OCI-LY3 (cell line): ENCODE measurements around the gene FGGY.

Experiments
- CTCF ChIP-seq: fragments of 200-600, 300-600 bp; sonication (generic); IDR thresholded peaks from 2 replicates; pipeline ENCODE4 v1.5.1; 2014; ENCODE audit warnings: antibody characterized with exemption, low read length, low read depth
- EZH2phosphoT487 ChIP-seq: fragments of 200-600 bp; shearing (Covaris generic); IDR thresholded peaks from 2 replicates; pipeline ENCODE4 v1.6.1; 2018; ENCODE audit warnings: antibody characterized with exemption, mixed run types, low read depth

- TF ChIP-seq CTCF (no peak), EZH2phosphoT487 (no peak)
Observed at GRCh38 chr1:59492500-59492899, 195.6 kb downstream of the FGGY start.
